ENCODE results near the gene HMCN1. TPM values are rescaled to one million over a fixed set of nuclear protein-coding genes. Genes with fewer than 3 reads are reported as not detected.

HMCN1 gene
- total RNA-seq, 1 donor from 2014 or later: 3.4 TPM

DNA sequence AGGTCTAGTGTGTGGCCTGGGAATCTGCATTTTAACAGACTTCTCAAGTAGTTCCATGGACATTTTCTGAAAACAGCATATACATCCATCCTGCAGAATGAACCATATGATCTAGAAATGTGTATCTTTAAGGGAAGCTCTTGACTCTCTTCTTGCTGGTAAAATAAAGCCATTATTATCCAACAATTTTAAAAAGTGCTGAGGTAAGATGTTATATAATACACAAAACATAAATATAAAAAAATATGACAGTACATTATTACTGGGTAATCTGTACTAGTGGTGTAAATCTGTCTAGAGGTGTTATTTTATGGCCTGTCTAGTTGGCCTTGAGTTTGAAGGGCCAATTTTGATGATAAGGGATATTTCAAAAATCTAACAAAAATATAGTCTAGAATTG is 201.2 kb downstream of the HMCN1 start:
- Mint-ChIP-seq H3K27me3 (no peaks in the 10 kb centered on the region), H3K4me1 (ENCODE audit: low read depth) (no peaks in the 10 kb centered on the region), H3K36me3 (ENCODE audit: insufficient read depth) (no peaks in the 10 kb centered on the region), H3K9me3 (ENCODE audit: low read depth) (peaks cover 4% of the 10 kb centered on the region), H3K4me3 (ENCODE audit: low read depth) (no peak overlapping the region), H3K27ac (no peak overlapping the region)
- no peak for DNase-seq (ENCODE audit: low spot score, unreplicated experiment)
- TF ChIP-seq, protein P1, sequence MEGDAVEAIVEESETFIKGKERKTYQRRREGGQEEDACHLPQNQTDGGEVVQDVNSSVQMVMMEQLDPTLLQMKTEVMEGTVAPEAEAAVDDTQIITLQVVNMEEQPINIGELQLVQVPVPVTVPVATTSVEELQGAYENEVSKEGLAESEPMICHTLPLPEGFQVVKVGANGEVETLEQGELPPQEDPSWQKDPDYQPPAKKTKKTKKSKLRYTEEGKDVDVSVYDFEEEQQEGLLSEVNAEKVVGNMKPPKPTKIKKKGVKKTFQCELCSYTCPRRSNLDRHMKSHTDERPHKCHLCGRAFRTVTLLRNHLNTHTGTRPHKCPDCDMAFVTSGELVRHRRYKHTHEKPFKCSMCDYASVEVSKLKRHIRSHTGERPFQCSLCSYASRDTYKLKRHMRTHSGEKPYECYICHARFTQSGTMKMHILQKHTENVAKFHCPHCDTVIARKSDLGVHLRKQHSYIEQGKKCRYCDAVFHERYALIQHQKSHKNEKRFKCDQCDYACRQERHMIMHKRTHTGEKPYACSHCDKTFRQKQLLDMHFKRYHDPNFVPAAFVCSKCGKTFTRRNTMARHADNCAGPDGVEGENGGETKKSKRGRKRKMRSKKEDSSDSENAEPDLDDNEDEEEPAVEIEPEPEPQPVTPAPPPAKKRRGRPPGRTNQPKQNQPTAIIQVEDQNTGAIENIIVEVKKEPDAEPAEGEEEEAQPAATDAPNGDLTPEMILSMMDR (IDR thresholded peaks at IDR 0.05; ENCODE audit: unreplicated experiment): no peak

DNA sequence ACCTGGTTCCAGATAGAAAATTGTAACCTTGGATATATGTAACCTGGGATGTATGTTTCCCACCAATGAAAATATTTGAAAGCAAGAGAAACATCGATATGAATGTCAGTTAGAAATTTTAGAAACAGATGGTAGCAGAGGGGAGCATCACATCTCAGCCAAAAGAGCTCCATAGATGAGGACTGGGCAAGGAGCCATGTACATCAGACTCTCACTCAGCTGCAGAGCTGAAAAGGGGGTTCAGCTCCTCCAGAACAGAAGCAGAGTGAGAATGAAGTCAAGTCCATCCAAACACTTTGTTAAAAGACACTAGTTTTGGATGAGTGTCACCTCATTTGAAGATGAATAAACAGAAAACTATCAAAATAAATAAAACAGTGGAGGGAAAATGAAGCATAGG is 202.4 kb downstream of the HMCN1 start:
- DNase-seq (ENCODE audit: low spot score, unreplicated experiment): no peak
- TF ChIP-seq, protein P1 (IDR thresholded peaks at IDR 0.05; ENCODE audit: unreplicated experiment): no peak
- Mint-ChIP-seq H3K27me3 (no peaks in the 10 kb centered on the region), H3K4me1 (ENCODE audit: low read depth) (no peaks in the 10 kb centered on the region), H3K9me3 (ENCODE audit: low read depth) (peaks cover 4% of the 10 kb centered on the region), H3K27ac (no peak overlapping the region), H3K36me3 (ENCODE audit: insufficient read depth) (no peaks in the 10 kb centered on the region), H3K4me3 (ENCODE audit: low read depth) (no peak overlapping the region)

DNA sequence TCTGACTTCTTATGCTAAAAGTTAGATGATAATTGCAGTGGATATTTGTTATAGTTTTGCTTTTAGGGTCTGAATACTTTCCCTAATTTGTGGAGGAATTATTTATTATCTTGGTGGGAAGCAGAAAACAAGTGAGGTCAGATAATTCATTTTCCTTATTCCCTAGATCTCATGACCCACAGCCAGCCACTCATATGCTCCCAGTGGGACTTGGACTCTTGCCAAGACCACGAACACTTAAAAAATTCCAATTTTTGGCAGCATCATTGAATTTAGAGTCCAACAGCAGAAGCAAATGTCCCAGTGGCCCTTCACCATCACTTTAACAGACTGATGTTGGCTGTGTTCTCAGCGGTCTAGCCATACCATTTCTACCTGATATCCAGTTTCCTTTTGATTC is 204.2 kb downstream of the HMCN1 start:
- no peak for DNase-seq (ENCODE audit: low spot score, unreplicated experiment)
- TF ChIP-seq, protein P1 (IDR thresholded peaks at IDR 0.05; ENCODE audit: unreplicated experiment): no peak
- no peak overlapping the region for H3K4me3 Mint-ChIP-seq (ENCODE audit: low read depth)
- H3K9me3 Mint-ChIP-seq (ENCODE audit: low read depth): peaks cover 4% of the 10 kb centered on the region
- no peaks in the 10 kb centered on the region for H3K36me3 Mint-ChIP-seq (ENCODE audit: insufficient read depth)
- H3K27ac Mint-ChIP-seq: no peak overlapping the region
- H3K27me3 Mint-ChIP-seq: no peaks in the 10 kb centered on the region
- no peaks in the 10 kb centered on the region for H3K4me1 Mint-ChIP-seq (ENCODE audit: low read depth)

DNA sequence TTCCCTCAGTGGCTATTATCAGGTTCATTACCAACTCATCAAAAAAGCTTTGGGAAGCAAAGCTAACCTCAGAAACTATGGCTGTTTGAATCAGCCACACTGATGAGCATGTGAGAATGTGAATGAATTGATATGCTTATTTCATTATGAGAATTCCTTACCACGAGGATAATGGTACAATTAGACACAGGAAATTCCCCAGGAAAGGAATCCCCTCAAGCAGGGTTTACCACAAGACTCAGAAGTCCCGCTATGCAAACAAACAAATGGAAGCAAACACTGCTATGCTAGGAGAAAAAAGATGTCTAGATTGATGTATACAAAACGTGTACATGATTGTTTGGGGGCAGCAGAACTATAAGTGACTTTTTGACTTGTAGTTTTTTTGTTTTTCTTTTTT is 205.0 kb downstream of the HMCN1 start:
- Mint-ChIP-seq H3K4me1 (ENCODE audit: low read depth) (no peaks in the 10 kb centered on the region), H3K27ac (no peak overlapping the region), H3K9me3 (ENCODE audit: low read depth) (peaks cover 4% of the 10 kb centered on the region), H3K4me3 (ENCODE audit: low read depth) (no peak overlapping the region), H3K36me3 (ENCODE audit: insufficient read depth) (no peaks in the 10 kb centered on the region), H3K27me3 (no peaks in the 10 kb centered on the region)
- TF ChIP-seq, protein P1 (IDR thresholded peaks at IDR 0.05; ENCODE audit: unreplicated experiment): no peak
- no peak for DNase-seq (ENCODE audit: low spot score, unreplicated experiment)

DNA sequence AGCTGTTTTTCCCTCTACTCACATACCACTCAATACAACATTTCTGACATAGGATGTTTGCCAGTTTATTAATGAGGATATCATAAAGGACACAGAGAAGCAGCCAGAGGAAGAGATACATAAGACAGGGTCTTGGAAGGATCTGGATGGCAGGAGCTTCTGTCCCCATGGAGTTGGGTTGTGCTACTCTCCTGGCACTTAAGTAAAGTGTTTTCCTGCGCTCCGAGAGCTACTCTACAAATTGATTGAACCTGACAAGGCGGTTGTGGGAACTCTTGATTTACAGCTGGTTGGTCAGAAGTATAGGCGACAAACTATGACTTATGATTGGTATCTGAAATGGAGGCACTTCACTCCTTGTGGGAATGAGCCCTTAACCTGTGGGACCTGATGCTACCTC is 208.8 kb downstream of the HMCN1 start:
- Mint-ChIP-seq H3K4me3 (ENCODE audit: low read depth) (no peak overlapping the region), H3K27ac (no peak overlapping the region), H3K4me1 (ENCODE audit: low read depth) (no peaks in the 10 kb centered on the region), H3K9me3 (ENCODE audit: low read depth) (peaks cover 4% of the 10 kb centered on the region), H3K27me3 (no peaks in the 10 kb centered on the region), H3K36me3 (ENCODE audit: insufficient read depth) (no peaks in the 10 kb centered on the region)
- TF ChIP-seq, protein P1 (IDR thresholded peaks at IDR 0.05; ENCODE audit: unreplicated experiment): no peak
- DNase-seq (ENCODE audit: low spot score, unreplicated experiment): no peak

Measured in progenitor cell of endocrine pancreas (in vitro differentiated cells).